Measurements from ENCODE around the gene AQP12A.

DNA sequence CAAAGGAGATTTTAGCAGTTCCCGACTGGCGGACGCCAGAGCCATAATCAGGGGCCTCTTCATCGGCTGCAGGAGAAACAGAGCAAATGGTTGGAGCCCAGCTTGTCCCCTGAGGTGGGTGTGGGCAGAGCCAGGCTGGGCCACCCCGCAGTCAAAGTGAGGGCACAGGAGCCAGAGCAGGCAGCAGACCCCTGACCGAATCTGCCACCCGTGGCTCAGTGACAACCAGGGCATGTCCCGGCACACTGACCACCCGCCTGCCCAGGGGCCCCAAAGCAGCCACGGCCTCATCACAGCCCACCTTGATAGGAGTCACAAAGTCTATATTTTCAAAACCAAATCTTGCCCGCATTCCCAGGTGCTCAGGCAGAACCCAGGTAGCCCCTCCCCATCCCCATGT, 55.6 kb downstream of the AQP12A start:
- TF ChIP-seq POLR2A (IDR thresholded peaks at IDR 0.05; ENCODE audit: low read length) (no peak), GATA1 (IDR thresholded peaks at IDR 0.05; ENCODE audit: low read depth, low read length) (no peak)
